HEK293T (cell line): ENCODE data around the gene SPRR2F.

Source experiments
- ELF4 ChIP-seq: fragments of 450-650 bp; IDR thresholded peaks from 2 replicates; pipeline ENCODE4 v1.6.1; 2017; ENCODE audit warnings: antibody characterized with exemption
- FOXK2 ChIP-seq: fragments of 450-650 bp; IDR thresholded peaks from 2 replicates; pipeline ENCODE4 v1.6.1; 2016; ENCODE audit warnings: mild to moderate bottlenecking
- FOXM1 ChIP-seq: fragments of 450-650 bp; IDR thresholded peaks from 2 replicates; pipeline ENCODE4 v1.6.1; 2017; ENCODE audit warnings: mild to moderate bottlenecking, borderline replicate concordance
- SUZ12 ChIP-seq: fragments of 450-650 bp; IDR thresholded peaks from 2 replicates; pipeline ENCODE4 v1.6.1; 2016; ENCODE audit warnings: mild to moderate bottlenecking

DNA sequence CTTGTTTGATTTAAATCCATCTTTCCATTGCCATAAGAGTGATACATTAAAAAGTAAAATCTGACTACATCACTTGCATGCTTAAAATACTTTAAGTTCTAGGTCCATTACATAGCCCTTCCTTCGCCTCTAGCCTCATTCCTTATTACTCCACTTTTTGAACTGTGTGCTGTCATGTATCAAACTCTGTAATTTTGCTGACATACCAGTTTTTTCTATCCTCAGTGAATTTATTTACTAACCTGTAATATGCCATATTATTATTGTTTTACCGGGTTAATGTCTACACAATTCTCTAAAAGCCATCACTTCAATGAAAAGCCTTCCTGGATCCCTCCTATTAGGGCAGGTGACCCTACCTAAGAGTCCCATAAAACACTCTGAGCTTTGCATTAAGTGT is 42.2 kb upstream of the SPRR2F start:
- TF ChIP-seq FOXK2 (no peak), FOXM1 (no peak), ELF4 (no peak), SUZ12 (no peak)
